AG09309 (cell line): ENCODE results near the gene ART4.

Experiments
- DNase-seq: peaks from one replicate; pipeline ENCODE4 v3.0.0-alpha.2; 2010; ENCODE audit warnings: low read depth
- H3K4me3 ChIP-seq: 2 replicates; pipeline ENCODE4 v1.5.1; 2011; ENCODE audit warnings: mild to moderate bottlenecking, low read depth, low read length, moderate library complexity; ENCODE audit not compliant: control insufficient read depth
- CTCF ChIP-seq: IDR thresholded peaks from 2 replicates; pipeline ENCODE4 v1.5.1; 2011; ENCODE audit warnings: mild to moderate bottlenecking, low read depth, low read length, inconsistent platforms; ENCODE audit not compliant: insufficient read depth, control insufficient read depth; ENCODE audit errors: missing control alignments

The ART4 gene, protein sequence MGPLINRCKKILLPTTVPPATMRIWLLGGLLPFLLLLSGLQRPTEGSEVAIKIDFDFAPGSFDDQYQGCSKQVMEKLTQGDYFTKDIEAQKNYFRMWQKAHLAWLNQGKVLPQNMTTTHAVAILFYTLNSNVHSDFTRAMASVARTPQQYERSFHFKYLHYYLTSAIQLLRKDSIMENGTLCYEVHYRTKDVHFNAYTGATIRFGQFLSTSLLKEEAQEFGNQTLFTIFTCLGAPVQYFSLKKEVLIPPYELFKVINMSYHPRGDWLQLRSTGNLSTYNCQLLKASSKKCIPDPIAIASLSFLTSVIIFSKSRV

DNA sequence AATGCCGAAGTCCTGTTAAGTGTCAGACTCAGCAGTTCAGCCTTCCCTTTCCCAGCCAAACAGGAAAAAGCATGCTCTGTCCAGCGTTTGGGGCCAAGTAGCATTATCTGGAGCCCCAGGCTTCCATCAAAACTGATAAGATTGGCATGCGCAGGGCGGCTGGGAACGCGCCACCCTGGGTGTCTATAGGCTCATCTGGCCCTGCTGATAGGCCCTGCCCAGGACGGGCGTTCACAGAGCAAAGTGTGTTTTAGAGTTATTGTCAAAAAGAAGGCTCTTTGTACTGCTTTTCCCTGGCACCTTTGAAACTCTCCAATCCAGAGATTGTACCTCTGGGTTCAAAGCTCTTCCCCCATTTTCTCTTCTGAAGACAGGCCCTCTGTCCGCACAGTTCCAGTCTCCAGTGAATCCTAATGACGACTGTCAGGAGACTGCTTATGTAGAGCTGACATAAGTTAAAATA lies at the start of gene ART4:
TSS of gene ART4 (minus strand) at position 102 of the 463 bp plus-strand sequence. CDS start 413 bp downstream, outside the sequence.
- TF ChIP-seq CTCF: no peak
- no peak for DNase-seq
- H3K4me3 ChIP-seq: no peak within 1 kb of the TSS

GRCh38 chr12:14892726-14893505 lies 49.6 kb upstream of the ART4 start:
- peak; percentile 29 for TF ChIP-seq CTCF
- no peak overlapping the region for H3K4me3 ChIP-seq
- no peak for DNase-seq

DNA sequence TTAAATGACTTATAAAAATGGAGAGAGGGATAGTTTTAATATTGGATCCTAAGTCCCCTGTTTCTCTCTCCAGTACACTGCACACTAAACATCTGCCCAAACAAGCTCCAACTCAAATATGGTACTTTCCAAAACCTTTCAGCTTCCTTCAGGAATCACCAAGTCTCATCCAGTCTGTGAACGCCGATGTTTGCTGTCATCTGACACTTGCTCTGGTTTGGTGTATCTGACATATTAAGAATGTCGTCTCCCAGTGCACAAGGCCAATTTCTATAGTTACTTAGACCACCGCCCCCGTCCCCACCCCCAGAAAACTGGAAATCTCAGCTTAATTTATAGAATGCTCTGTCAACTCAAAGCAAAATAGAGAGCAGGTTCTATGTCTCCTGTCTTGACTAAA lies 47.4 kb upstream of the ART4 start:
- TF ChIP-seq CTCF: no peak
- no peak for DNase-seq
- H3K4me3 ChIP-seq: no peak overlapping the region

GRCh38 chr12:14886271-14886670 lies 42.9 kb upstream of the ART4 start:
- TF ChIP-seq CTCF: no peak
- DNase-seq: no peak
- H3K4me3 ChIP-seq: no peak overlapping the region

GRCh38 chr12:14885718-14886221 lies 42.4 kb upstream of the ART4 start, which contains the start of gene MGP:
TSS of gene MGP (minus strand) at chr12:14885854. CDS start at chr12:14885791, 63 bp downstream.
- no peak for TF ChIP-seq CTCF
- DNase-seq: peak; percentile 3
- no peak within 1 kb of the TSS for H3K4me3 ChIP-seq

- H3K4me3 ChIP-seq: no peak overlapping the region
- no peak for TF ChIP-seq CTCF
- DNase-seq: peak; percentile 25
These were observed 41.1 kb upstream of the ART4 start for GRCh38 chr12:14884458-14884878.
